KBM-7 (cell line): ENCODE data around the gene PKD1L1.
A peak's percentile ranks its signal among the peaks of the same experiment; 100 is the strongest.
"Not testable (repeated sequence)": the region's sequence is repeated elsewhere in the genome, so short reads cannot be mapped to it uniquely, and the experiment has no call there.

Experiments
- DNase-seq: peaks from one replicate; pipeline ENCODE4 v3.0.0-alpha.2; 2015
- in situ Hi-C: fragments of 300-500 bp; cut with MboI; formaldehyde crosslinking; loops from 2 replicates; pipeline ENCODE4 v1.14.3; 2020; ENCODE audit warnings: low sequenced_read_pairs, low pct_unique_long_range_greater_than_20kb, mixed read lengths

The PKD1L1 gene

GRCh38 chr7:47948141-47948790 is at the start of gene PKD1L1:
PKD1L1 (minus strand) TSS chr7:47948466; CDS start chr7:47948440, 26 bp downstream.
- in situ Hi-C loops = loop anchor here (10.0 kb wide), 1 partner anchor 167 kb away; no protein-coding TSS in a partner anchor
- no peak for DNase-seq

DNA sequence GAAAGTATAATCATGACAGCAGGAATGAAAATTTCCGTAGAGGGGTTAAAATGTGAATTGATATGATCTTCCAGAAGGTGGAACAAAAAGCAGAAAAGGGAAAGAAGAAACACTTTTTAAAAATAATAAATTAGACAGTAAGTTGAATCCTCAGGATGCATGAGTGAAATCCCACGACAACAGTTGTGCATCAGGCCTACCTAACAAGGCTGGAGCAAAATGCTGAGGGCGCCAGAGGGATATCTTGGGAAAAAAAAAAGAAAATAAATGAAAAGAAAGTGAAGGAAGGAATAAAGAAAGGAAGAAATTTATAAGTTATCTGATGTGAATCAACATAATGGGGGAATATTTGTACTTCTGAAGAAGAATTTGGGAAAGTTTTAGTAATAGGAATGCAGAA is 44.2 kb upstream of the PKD1L1 start:
- in situ Hi-C loops = no loop called here
- DNase-seq = no peak

DNA sequence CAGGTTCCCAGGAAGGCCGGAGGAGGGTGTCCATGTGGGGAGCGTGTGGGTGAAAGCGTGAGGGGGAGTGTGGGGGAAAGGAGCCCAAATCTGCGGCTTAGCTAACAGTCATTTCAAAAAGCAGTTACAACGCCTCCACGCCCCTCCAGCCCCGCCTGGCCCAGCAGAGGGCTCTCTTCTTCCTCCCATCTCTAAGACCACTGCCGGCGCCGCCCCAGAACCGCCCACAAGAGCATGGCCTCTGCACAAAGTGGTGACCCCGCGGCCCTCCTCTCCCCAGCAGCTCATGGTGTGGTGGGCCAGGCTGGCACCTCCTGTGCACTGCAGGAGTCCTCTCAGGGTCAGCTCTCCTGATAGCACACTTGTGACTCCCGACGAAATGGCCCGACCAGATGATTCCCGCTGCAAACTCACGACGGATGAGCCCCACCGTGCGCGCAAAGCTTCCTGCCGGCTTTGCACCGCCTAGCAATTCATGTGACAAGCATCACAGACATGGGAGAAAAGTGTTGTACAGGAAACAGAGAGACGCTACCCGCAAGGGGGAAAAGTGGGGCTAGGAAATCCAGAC is 43.6 kb upstream of the PKD1L1 start:
- peak; percentile 93 for DNase-seq
- in situ Hi-C loops = no loop called here

GRCh38 chr7:47991270-47991669 is 43.0 kb upstream of the PKD1L1 start:
- in situ Hi-C loops = no loop called here
- DNase-seq = no peak

- DNase-seq = no peak
- in situ Hi-C loops = no loop called here
These were observed 42.3 kb upstream of the PKD1L1 start for GRCh38 chr7:47990592-47990991.

DNA sequence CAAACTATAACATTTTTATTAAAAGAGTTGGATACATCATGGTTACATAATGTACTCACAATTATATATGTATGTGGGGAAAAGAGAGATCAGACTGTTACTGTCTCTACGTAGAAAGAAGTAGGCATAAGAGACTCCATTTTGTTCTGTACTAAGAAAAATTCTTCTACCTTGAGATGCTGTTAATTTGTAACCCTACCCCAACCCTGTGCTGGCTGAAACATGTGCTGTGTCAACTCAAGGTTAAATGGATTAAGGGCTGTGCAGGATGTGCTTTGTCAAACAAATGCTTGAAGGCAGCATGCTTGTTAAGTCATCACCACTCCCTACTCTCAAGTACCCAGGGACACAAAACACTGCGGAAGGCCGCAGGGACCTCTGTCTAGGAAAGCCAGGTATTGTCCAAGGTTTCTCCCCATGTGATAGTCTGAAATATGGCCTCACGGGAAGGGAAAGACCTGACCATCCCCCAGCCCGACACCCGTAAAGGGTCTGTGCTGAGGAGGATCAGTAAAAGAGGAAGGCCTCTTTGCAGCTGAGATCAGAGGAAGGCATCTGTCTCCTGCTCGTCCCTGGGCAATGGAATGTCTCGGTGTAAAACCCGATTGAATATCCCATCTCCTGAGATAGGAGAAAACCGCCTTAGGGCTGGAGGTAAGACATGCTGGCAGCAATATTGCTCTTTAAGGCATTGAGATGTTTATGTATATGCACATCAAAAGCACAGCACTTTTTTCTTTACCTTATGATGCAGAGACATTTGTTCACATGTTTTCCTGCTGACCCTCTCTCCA is 41.5 kb upstream of the PKD1L1 start:
- DNase-seq, in situ Hi-C loops: not testable (repeated sequence)

DNA sequence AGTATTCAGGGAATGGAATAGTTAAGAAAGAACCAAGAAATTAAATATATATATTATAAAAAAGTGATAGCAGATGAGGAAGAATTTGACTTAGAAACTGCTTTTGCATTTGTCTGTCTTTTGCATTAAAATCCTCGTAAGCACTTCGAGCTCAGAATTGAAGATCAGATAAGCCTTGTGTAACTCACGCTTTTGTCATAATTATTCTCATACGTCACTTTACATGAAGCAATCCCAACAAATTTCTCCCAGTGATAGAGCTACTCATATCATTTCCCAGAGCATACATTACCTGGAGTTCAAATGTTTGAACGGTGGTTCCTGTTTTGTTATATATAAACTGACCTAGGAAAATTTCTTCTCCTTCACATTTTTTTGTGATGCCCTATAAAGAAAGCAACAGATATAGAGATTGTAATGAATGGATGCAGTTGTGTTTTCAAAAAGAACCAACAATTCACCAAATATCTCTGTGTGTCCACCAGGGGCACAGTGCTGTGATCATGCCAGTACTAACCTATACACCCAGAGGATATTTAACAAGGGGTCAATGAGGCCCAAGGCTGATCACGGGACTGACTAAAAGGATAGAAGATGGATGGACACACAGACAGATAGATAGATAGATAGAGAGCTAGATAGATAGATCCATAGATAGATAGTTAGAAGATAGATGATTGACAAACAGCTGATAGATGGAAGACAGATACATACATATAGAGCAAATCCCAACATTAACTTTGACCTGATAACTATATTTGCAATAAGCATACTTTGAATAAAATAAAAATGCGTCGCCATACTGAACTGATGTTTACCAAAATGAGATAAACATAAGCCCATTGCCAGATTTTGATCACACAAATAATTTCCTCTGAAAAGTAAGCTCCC is 40.5 kb upstream of the PKD1L1 start:
- in situ Hi-C loops = no loop called here
- DNase-seq = peak; percentile 9

GRCh38 chr7:47982610-47983009 is 34.3 kb upstream of the PKD1L1 start:
- no peak for DNase-seq
- in situ Hi-C loops = no loop called here

- in situ Hi-C loops, DNase-seq: not testable (repeated sequence)
These were observed 32.4 kb upstream of the PKD1L1 start for GRCh38 chr7:47980648-47981047.

- DNase-seq = no peak
- in situ Hi-C loops = no loop called here
These were observed 31.5 kb upstream of the PKD1L1 start for GRCh38 chr7:47979832-47980181.

DNA sequence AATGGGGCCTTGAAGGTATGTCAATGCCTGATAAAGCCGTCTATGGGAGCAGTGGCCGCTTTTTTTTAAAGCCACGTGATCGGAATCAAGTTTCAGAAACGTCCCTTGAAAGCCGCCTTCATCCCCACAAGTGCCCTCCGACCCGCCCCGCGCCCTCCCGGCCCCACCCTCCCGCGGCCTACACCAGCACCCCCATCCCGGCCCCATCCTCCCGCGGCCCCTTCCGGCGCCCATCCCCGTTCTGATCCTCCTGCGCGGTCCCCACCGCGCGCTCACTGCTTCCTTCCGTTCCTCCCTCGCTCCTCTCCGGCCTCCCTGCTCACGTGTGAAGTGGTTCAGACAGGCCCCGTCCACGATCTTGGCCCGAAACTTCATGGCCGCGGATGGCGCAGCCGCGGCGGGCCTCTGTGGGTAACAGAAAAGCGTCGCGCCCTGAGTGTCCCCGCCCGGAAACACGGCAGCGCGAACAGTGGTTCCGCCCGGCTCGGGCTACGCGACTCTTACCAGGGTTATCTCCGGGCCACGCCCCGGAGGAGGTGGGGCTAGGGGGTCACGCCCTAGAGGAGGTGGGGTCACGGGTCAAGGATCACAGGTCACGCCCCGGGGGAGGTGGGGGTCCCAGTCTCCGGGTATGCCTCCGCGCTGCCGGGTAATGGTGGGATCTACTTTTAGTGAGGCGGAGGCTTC is 31.0 kb upstream of the PKD1L1 start, which contains the start of gene HUS1:
HUS1 (minus strand) TSS at position 471 of the 687 bp plus-strand sequence; CDS start at position 375, 96 bp downstream.
- in situ Hi-C loops = no loop called here
- DNase-seq = peak; percentile 94

DNA sequence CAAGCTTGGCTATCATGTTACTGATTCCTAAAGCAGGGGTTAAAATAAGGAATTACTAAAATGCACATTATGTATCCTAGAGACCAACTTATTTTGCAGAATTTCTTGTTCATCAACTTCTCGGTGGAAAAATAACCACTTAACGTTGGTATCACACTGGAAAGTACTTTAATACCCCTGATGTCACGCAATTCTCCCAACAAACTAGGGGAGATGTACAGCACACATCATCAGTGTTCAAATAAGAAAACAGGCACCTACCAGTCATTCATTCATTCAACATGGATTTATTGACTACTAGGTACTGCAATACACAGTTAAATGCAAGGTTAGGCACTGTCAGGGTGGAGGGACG is 30.5 kb upstream of the PKD1L1 start:
- DNase-seq = no peak
- in situ Hi-C loops = no loop called here

GRCh38 chr7:47973739-47974138 is 25.5 kb upstream of the PKD1L1 start:
- DNase-seq = no peak
- in situ Hi-C loops = no loop called here

DNA sequence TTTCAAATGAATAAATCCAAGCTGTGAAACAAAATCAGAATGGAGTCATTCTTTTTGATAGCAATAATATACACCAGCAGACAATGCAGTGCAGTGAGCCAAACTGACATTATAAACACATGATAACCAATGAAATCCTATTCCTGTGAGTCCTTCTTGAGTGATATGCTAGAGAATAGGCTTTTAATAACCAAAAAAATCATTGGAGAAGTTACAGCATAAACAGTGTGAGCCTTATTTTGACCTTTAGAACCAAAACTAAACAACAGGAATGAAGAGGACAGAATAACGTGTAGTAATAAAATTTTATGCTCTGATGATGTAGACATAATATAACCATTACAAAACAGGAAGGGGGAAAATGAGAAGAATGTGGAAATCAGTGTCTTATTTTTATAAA is 22.5 kb upstream of the PKD1L1 start:
- in situ Hi-C loops = no loop called here

GRCh38 chr7:47968847-47969774 is 20.8 kb upstream of the PKD1L1 start:
- in situ Hi-C loops = no loop called here
- peak; percentile 62 for DNase-seq

More for the DNA sequence above, 22.5 kb upstream of the PKD1L1 start:
- DNase-seq = no peak

GRCh38 chr7:47967708-47968107 is 19.4 kb upstream of the PKD1L1 start:
- in situ Hi-C loops = no loop called here
- DNase-seq = no peak

DNA sequence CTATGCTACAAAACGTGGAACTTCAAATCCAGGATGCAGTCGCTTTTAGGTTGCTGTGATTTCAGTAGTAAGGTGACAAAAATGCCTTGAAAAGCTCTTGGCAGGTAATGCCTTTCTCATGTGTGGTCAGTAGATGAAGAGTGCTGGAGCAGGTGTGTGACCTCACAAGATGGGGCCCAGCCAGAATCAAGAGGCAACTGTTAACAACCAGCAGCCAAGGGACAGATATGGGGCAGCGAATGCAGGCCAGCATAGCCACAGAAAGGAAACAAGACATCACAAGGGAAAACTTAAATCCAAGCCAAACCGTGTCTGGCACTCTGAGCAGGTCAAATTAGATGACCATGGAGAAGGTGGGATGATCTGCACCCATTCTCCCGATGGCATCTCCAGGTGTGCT is 18.9 kb upstream of the PKD1L1 start:
- DNase-seq = no peak
- in situ Hi-C loops = no loop called here

DNA sequence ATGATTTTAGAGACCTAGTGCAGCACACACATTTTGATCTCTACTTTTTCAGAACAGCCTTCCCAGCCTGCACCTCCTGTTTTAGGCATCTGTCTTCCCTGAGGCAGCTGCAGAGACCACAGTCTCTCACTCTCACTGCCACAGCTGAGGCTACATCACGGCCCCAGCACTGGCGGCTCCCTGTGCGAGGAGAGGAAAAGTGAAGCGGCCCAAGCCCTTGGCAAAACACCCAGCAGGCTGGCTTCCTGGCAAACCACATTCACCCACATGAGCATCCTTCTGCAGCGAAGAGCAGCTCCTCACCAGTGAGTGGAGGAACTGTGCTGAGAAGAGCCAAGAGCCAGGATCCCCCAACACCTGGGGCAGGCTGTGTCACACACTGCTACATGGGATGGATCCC is 17.2 kb upstream of the PKD1L1 start:
- in situ Hi-C loops = no loop called here
- no peak for DNase-seq
